ENCODE measurements around the gene RINL.

Gene RINL

GRCh38 chr19:38846097-38846496, 32.0 kb downstream of the RINL start:
- Histone ChIP-seq H3K27me3 (ENCODE audit: insufficient read depth, poor library complexity, severe bottlenecking) (no peaks in the 10 kb centered on the region), H3K4me3 (ENCODE audit: severe bottlenecking) (no peak overlapping the region), H3K36me3 (ENCODE audit: low read depth) (peaks cover 80% of the 10 kb centered on the region), H3K9me3 (ENCODE audit: severe bottlenecking) (no peaks in the 10 kb centered on the region), H3K4me1 (ENCODE audit: insufficient read depth, poor library complexity, severe bottlenecking) (peaks cover 12% of the 10 kb centered on the region), H3K27ac (ENCODE audit: poor library complexity, severe bottlenecking) (no peak overlapping the region)
- no peak for DNase-seq (ENCODE audit: low spot score)
- ATAC-seq (ENCODE audit: low read depth), result no peak
- TF ChIP-seq CTCF (IDR thresholded peaks at IDR 0.05; ENCODE audit: poor library complexity, severe bottlenecking), result no peak

- Histone ChIP-seq H3K27ac (ENCODE audit: poor library complexity, severe bottlenecking) (no peak overlapping the region), H3K9me3 (ENCODE audit: severe bottlenecking) (no peaks in the 10 kb centered on the region), H3K27me3 (ENCODE audit: insufficient read depth, poor library complexity, severe bottlenecking) (no peaks in the 10 kb centered on the region), H3K4me3 (ENCODE audit: severe bottlenecking) (no peak overlapping the region), H3K4me1 (ENCODE audit: insufficient read depth, poor library complexity, severe bottlenecking) (peaks cover 17% of the 10 kb centered on the region), H3K36me3 (ENCODE audit: low read depth) (peaks cover 86% of the 10 kb centered on the region)
- no peak for TF ChIP-seq CTCF (IDR thresholded peaks at IDR 0.05; ENCODE audit: poor library complexity, severe bottlenecking)
- ATAC-seq (ENCODE audit: low read depth) (no peak), DNase-seq (ENCODE audit: low spot score) (no peak)
These were observed 32.6 kb downstream of the RINL start for GRCh38 chr19:38845374-38846024.

- ATAC-seq (ENCODE audit: low read depth) (no peak), DNase-seq (ENCODE audit: low spot score) (no peak)
- H3K4me1 ChIP-seq (ENCODE audit: insufficient read depth, poor library complexity, severe bottlenecking), result peaks cover 26% of the 10 kb centered on the region
- H3K4me3 ChIP-seq (ENCODE audit: severe bottlenecking), result no peak overlapping the region
- H3K27ac ChIP-seq (ENCODE audit: poor library complexity, severe bottlenecking), result no peak overlapping the region
- TF ChIP-seq CTCF (IDR thresholded peaks at IDR 0.05; ENCODE audit: poor library complexity, severe bottlenecking), result no peak
- no peaks in the 10 kb centered on the region for H3K9me3 ChIP-seq (ENCODE audit: severe bottlenecking)
- no peaks in the 10 kb centered on the region for H3K27me3 ChIP-seq (ENCODE audit: insufficient read depth, poor library complexity, severe bottlenecking)
- peaks cover 97% of the 10 kb centered on the region for H3K36me3 ChIP-seq (ENCODE audit: low read depth)
These were observed 33.9 kb downstream of the RINL start for GRCh38 chr19:38844093-38844686.

GRCh38 chr19:38843175-38843758, 34.8 kb downstream of the RINL start:
- DNase-seq (ENCODE audit: low spot score) (no peak), ATAC-seq (ENCODE audit: low read depth) (no peak)
- peaks cover 28% of the 10 kb centered on the region for H3K4me1 ChIP-seq (ENCODE audit: insufficient read depth, poor library complexity, severe bottlenecking)
- no peaks in the 10 kb centered on the region for H3K9me3 ChIP-seq (ENCODE audit: severe bottlenecking)
- no peak for TF ChIP-seq CTCF (IDR thresholded peaks at IDR 0.05; ENCODE audit: poor library complexity, severe bottlenecking)
- peaks cover 97% of the 10 kb centered on the region for H3K36me3 ChIP-seq (ENCODE audit: low read depth)
- no peak overlapping the region for H3K4me3 ChIP-seq (ENCODE audit: severe bottlenecking)
- no peak overlapping the region for H3K27ac ChIP-seq (ENCODE audit: poor library complexity, severe bottlenecking)
- no peaks in the 10 kb centered on the region for H3K27me3 ChIP-seq (ENCODE audit: insufficient read depth, poor library complexity, severe bottlenecking)
